Heart right ventricle (tissue), 16 donors: ENCODE results near the gene MEG3. TPM values are rescaled to one million over a fixed set of nuclear protein-coding genes. Genes with fewer than 3 reads are reported as not detected.

Experiments
- ATAC-seq, 8 donors: fragments of 200-7000 bp; cut with Tn5 transposase; one replicate each; pipeline ENCODE4 v1.9.1; 2020; ENCODE audit warnings: mild to moderate bottlenecking in 8 of 8, moderate library complexity in 8 of 8, moderate number of reproducible peaks in 1 of 8
- DNase-seq, 2 donors: peaks; one replicate each; pipeline ENCODE4 v3.0.0-alpha.2; 2020
- H3K27ac ChIP-seq, 10 donors: fragments of 200-600 bp; sonication (generic) in 2 of 10; one replicate each; pipeline versions ENCODE4 v1.5.0 to v1.8.0; 2020 to 2022; ENCODE audit warnings: mild to moderate bottlenecking in 3 of 10
- H3K27me3 ChIP-seq, 7 donors: fragments of 200-600 bp; one replicate each; pipeline ENCODE4 v1.8.0; 2021 to 2022; ENCODE audit warnings: mild to moderate bottlenecking in 2 of 7
- H3K36me3 ChIP-seq, 9 donors: fragments of 200-600 bp; sonication (generic) in 1 of 9; one replicate each; pipeline versions ENCODE4 v1.5.0 to v1.8.0; 2020 to 2022; ENCODE audit warnings: mild to moderate bottlenecking in 2 of 9
- H3K4me1 ChIP-seq, 9 donors: fragments of 200-600 bp; sonication (generic) in 1 of 9; one replicate each; pipeline versions ENCODE4 v1.5.0 to v1.8.0; 2020 to 2022; ENCODE audit warnings: mild to moderate bottlenecking in 4 of 9
- H3K4me3 ChIP-seq, 10 donors: fragments of 200-600 bp; sonication (generic) in 2 of 10; one replicate each; pipeline versions ENCODE4 v1.5.0 to v1.8.0; 2020 to 2022; ENCODE audit warnings: mild to moderate bottlenecking in 7 of 10, moderate library complexity in 2 of 10
- H3K9me3 ChIP-seq, 11 donors: fragments of 200-600 bp in 10 of 11; sonication (generic) in 2 of 11; one replicate each; pipeline versions ENCODE4 v1.5.0 to v1.8.0; 2013 to 2022; ENCODE audit warnings: mild to moderate bottlenecking in 2 of 11, control low read depth in 1 of 11, moderate library complexity in 1 of 11
- WGBS, 2 donors: extraction: QIAGEN DNeasy Blood & Tissue Kit; methylation state at CpG; one replicate each; pipeline ENCODE4 v1.1.7; 2013; ENCODE audit warnings: inconsistent platforms in 1 of 2; 5-methylcytosine and 5-hydroxymethylcytosine counted together
- intact Hi-C, 10 donors: fragments of 100-400 bp; cut with DNase I; formaldehyde crosslinking; loops; one replicate each; pipeline versions ENCODE4 v1.11.1 to v1.14.2; 2022
- polyA plus RNA-seq, 2 donors: library from polyadenylated mRNA; stranded (reverse); fragments of 200-250 nt; gene quantifications; one replicate each; pipeline ENCODE4 v1.2.3, GENCODE V29; 2013
- total RNA-seq, 10 donors: library from RNA; stranded (reverse); fragmentation: NEBNext Ultra II Directional in 3 of 10; extraction: Animal tissue kit (Norgen Biotek cat#: 25700) in 3 of 10; gene quantifications; one replicate each; pipeline versions ENCODE4 v1.2.1 to v1.2.4, GENCODE V29; 2021 to 2023
- TF ChIP-seq, protein P1 (sequence below), 9 donors: fragments of 200-600 bp; sonication (generic) in 2 of 9; IDR thresholded peaks; one replicate each; pipeline versions ENCODE4 v1.5.0 to v1.8.0; 2021 to 2022; ENCODE audit warnings: antibody characterized with exemption in 9 of 9, mild to moderate bottlenecking in 5 of 9, moderate library complexity in 1 of 9
- donor health status: Arrhythmogenic right ventricular cardiomyopathy.
- donor health status: ischemic (EF 13 %, LVEDD 7.1; RV severe dilation, severe dysfunction).
- donor health status: healthy with polysubstance abuse.
- donor health status: DM: no; HTN: yes; CAD: no.
- donor health status: DM: no; HTN: no; CAD: no.
- donor health status: ischemic (EF 25% LVEDD 6.9; RV normal size, moderate dysfunction).
- donor health status: ischemic (EF 25% LVEDD 5.7; RV mildly dilated, moderate dysfunction).
- donor health status: healthy.
- donor health status: DM: yes; HTN: yes; CAD: no.
- donor health status: Ischemic cardiomyopathy.
- donor health status: ischemic (EF 35%, LVEDD 5.7; RV mildly dilated, moderate dysfunction).
- donor health status: nonischemic (EF 11% LVEDD 7.7; RV severe dilation, severe dysfunction).
- donor health status: DM: yes; HTN: yes; CAD: no.
- donor health status: PGD.
- donor health status: ischemic (EF 29% LVEDD 5.4; RV normal size, mild dysfunction).
- donor health status: nonischemic (EF 23%, LVEDD 6.1; RV moderate dilation, normal function).

The MEG3 gene
- total and polyA plus RNA-seq, 12 donors = 7.7 to 122 (median 12.4) TPM

DNA sequence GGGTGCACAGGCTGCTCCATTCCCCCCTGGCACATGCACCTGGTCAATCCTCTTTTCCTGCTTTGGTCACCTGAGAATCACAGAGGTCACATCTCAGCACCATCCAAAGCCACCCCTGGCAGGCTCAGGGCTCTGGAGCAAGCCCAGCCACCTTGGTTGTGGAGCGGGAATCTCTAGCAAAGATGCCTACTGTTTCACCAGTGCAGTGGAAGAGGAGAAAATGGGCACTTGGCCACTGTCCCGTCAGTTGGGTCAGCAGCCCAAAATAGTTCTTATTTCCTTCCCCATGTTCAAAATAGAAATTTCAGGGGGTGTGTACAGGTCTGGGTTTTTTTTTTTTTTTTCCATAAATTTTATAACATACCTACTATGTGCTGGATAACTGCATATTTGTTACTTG is 59.3 kb downstream of the MEG3 start:
- intact Hi-C loops = no loop called here
- H3K27me3 ChIP-seq = peaks cover 0 to 13% (median 0%) of the 10 kb centered on the region in 7 donors
- DNase-seq = no peak
- 54 to 66% methylated on average over 2 of the region's 2 CpGs for WGBS, 2 donors
- TF ChIP-seq, protein P1, sequence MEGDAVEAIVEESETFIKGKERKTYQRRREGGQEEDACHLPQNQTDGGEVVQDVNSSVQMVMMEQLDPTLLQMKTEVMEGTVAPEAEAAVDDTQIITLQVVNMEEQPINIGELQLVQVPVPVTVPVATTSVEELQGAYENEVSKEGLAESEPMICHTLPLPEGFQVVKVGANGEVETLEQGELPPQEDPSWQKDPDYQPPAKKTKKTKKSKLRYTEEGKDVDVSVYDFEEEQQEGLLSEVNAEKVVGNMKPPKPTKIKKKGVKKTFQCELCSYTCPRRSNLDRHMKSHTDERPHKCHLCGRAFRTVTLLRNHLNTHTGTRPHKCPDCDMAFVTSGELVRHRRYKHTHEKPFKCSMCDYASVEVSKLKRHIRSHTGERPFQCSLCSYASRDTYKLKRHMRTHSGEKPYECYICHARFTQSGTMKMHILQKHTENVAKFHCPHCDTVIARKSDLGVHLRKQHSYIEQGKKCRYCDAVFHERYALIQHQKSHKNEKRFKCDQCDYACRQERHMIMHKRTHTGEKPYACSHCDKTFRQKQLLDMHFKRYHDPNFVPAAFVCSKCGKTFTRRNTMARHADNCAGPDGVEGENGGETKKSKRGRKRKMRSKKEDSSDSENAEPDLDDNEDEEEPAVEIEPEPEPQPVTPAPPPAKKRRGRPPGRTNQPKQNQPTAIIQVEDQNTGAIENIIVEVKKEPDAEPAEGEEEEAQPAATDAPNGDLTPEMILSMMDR (IDR thresholded peaks at IDR 0.05) = no peak
- ATAC-seq = no peak
- no peak overlapping the region for H3K4me3 ChIP-seq
- H3K27ac ChIP-seq = no peak overlapping the region
- H3K36me3 ChIP-seq = no peaks in the 10 kb centered on the region
- peaks cover 0 to 3% (median 0%) of the 10 kb centered on the region in 9 donors for H3K4me1 ChIP-seq
- H3K9me3 ChIP-seq = peaks cover 0 to 8% (median 0%) of the 10 kb centered on the region in 11 donors

DNA sequence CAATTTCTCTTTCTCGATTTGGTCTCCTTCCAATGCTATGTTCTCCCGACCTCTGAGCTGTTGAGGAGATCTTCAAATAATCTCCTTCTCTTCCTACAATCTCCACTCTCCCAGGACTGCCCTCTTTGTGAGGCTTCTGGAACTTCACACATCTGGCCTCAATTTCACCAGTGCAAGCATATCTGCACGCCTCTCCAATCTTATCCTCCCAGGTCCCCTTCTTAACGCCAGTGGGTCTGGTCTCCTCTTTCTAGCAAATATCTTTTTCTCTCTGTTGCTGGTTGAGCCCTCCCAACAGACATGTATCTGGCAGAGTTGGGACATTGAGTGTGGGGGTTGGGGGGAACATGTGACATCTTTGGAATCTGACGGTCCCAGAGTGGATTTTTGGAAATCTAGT is 59.7 kb downstream of the MEG3 start:
- 39 to 43% methylated on average over 5 of the region's 5 CpGs for WGBS, 2 donors
- no peak overlapping the region for H3K4me3 ChIP-seq
- H3K36me3 ChIP-seq = no peaks in the 10 kb centered on the region
- DNase-seq (no peak), ATAC-seq (no peak)
- H3K27ac ChIP-seq = no peak overlapping the region
- H3K4me1 ChIP-seq = peaks cover 0 to 3% (median 0%) of the 10 kb centered on the region in 9 donors
- intact Hi-C loops = no loop called here
- TF ChIP-seq, protein P1 (IDR thresholded peaks at IDR 0.05) = no peak
- H3K27me3 ChIP-seq = peaks cover 0 to 13% (median 0%) of the 10 kb centered on the region in 7 donors
- peaks cover 0 to 8% (median 0%) of the 10 kb centered on the region in 11 donors for H3K9me3 ChIP-seq

DNA sequence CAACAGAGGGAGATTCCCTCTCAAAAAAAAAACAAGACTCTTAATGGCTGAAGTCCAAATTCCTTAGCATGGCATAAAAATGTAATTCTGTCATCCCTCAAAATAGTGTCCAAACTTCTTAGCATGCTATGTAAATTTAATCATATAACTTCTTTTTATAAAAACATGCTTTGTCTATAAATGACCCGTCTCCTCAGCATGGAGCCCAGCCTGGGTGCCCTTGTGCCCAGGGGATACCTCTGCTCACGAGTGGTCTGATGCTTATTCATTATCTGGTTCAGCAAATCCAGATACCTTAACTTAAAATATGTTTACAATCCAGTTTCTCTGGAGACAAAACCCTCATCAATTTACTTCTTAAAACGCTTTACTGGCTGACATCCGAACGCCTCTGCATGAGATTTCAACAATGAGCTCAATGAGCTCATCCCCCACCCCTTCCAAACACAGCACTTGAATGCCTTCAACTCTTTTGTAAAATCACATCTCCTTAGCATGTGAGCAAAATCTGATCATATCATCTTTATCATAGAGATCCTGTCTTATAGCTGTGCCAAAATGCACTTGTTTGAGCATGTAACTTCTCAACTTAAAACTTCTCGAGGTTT is 61.9 kb downstream of the MEG3 start:
- 68 to 71% methylated on average over 6 of the region's 6 CpGs for WGBS, 2 donors
- TF ChIP-seq, protein P1 (IDR thresholded peaks at IDR 0.05) = no peak
- H3K36me3 ChIP-seq = no peaks in the 10 kb centered on the region
- ATAC-seq (no peak), DNase-seq (no peak)
- peaks cover 0 to 30% (median 9%) of the 10 kb centered on the region in 7 donors for H3K27me3 ChIP-seq
- H3K9me3 ChIP-seq = no peaks in the 10 kb centered on the region
- H3K27ac ChIP-seq = no peak overlapping the region
- no peak overlapping the region for H3K4me3 ChIP-seq
- H3K4me1 ChIP-seq = peaks cover 0 to 3% (median 0%) of the 10 kb centered on the region in 9 donors
- intact Hi-C loops = no loop called here

DNA sequence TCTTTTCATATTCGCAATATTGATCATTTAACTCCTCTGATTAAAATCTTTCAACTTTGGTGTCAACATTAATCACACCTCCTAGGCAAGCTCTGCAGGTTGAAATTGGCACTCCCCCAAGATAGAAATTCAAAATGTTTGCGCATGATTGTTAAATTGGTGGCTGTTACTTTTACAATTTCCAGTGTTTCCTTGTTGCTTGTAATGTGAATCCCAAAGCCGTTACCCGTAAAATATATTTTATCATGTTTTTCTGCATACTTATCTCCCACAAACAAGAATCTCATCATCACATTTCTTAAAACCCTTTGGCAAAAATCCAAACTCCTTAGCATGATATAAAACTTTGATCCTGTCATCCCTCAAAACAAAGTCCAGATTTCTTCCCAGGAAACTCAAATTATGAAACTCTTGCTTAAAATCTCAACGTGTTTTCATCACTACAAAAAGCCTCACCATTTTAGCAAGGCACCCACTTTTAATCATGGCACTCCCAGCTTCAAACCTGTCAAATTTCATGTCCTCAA is 62.9 kb downstream of the MEG3 start:
- intact Hi-C loops = no loop called here
- 68 to 69% methylated on average over 5 of the region's 5 CpGs for WGBS, 2 donors
- peaks cover 0 to 3% (median 0%) of the 10 kb centered on the region in 9 donors for H3K4me1 ChIP-seq
- ATAC-seq = no peak
- no peak overlapping the region for H3K4me3 ChIP-seq
- no peak overlapping the region for H3K27ac ChIP-seq
- H3K36me3 ChIP-seq = no peaks in the 10 kb centered on the region
- no peaks in the 10 kb centered on the region for H3K9me3 ChIP-seq
- DNase-seq = no peak
- H3K27me3 ChIP-seq = peaks cover 0 to 31% (median 10%) of the 10 kb centered on the region in 7 donors
- TF ChIP-seq, protein P1 (IDR thresholded peaks at IDR 0.05) = no peak
